CMK (cell line): ENCODE results near the gene SMIM8.
A peak's percentile ranks its signal among the peaks of the same experiment; 100 is the strongest.

Source experiments
- DNase-seq: peaks from one replicate; pipeline ENCODE4 v3.0.0-alpha.2; 2010; ENCODE audit warnings: low read depth

The SMIM8 gene

GRCh38 chr6:87334683-87335082 is 12.3 kb downstream of the SMIM8 start:
- DNase-seq = no peak

- no peak for DNase-seq
Observed at GRCh38 chr6:87336367-87336766, 14.0 kb downstream of the SMIM8 start.

- DNase-seq = no peak
Observed at GRCh38 chr6:87340230-87340629, 17.8 kb downstream of the SMIM8 start.

GRCh38 chr6:87341158-87341557 is 18.8 kb downstream of the SMIM8 start:
- DNase-seq = no peak

- no peak for DNase-seq
Observed at GRCh38 chr6:87341899-87342298, 19.5 kb downstream of the SMIM8 start.

- DNase-seq = no peak
Observed at GRCh38 chr6:87342829-87343228, 20.4 kb downstream of the SMIM8 start.

GRCh38 chr6:87344731-87345130 is 22.3 kb downstream of the SMIM8 start, which contains the start of gene C6orf163:
Gene C6orf163, plus strand, starts transcription at chr6:87344813. Its CDS starts 287 bp downstream, at chr6:87345100.
- no peak for DNase-seq

- no peak for DNase-seq
Observed at GRCh38 chr6:87346700-87347099, 24.3 kb downstream of the SMIM8 start.

- DNase-seq = no peak
Observed at GRCh38 chr6:87349896-87350295, 27.5 kb downstream of the SMIM8 start.

- no peak for DNase-seq
Observed at GRCh38 chr6:87350516-87350915, 28.1 kb downstream of the SMIM8 start.

- no peak for DNase-seq
Observed at GRCh38 chr6:87351583-87351982, 29.2 kb downstream of the SMIM8 start.

- DNase-seq = no peak
Observed at GRCh38 chr6:87356181-87356580, 33.8 kb downstream of the SMIM8 start.

- no peak for DNase-seq
Observed at GRCh38 chr6:87357479-87358196, 35.2 kb downstream of the SMIM8 start.

- peak; percentile 90 for DNase-seq
Observed at GRCh38 chr6:87364602-87365252, 42.3 kb downstream of the SMIM8 start.

- DNase-seq = no peak
Observed at GRCh38 chr6:87366072-87366827, 43.9 kb downstream of the SMIM8 start.

GRCh38 chr6:87366899-87367298 is 44.5 kb downstream of the SMIM8 start:
- DNase-seq = no peak

GRCh38 chr6:87373377-87373776 is 51.0 kb downstream of the SMIM8 start:
- DNase-seq = no peak

- DNase-seq = no peak
Observed at GRCh38 chr6:87375315-87375714, 52.9 kb downstream of the SMIM8 start.

GRCh38 chr6:87376643-87377042 is 54.3 kb downstream of the SMIM8 start:
- DNase-seq = no peak

GRCh38 chr6:87378947-87379346 is 56.6 kb downstream of the SMIM8 start:
- no peak for DNase-seq

GRCh38 chr6:87382861-87383260 is 60.5 kb downstream of the SMIM8 start:
- no peak for DNase-seq

GRCh38 chr6:87384038-87384437 is 61.6 kb downstream of the SMIM8 start:
- no peak for DNase-seq

GRCh38 chr6:87384449-87384848 is 62.1 kb downstream of the SMIM8 start:
- no peak for DNase-seq
